Measurements from ENCODE around the gene ERMP1.
"Not testable (repeated sequence)": the region's sequence is repeated elsewhere in the genome, so short reads cannot be mapped to it uniquely, and the experiment has no call there.

ERMP1 gene

DNA sequence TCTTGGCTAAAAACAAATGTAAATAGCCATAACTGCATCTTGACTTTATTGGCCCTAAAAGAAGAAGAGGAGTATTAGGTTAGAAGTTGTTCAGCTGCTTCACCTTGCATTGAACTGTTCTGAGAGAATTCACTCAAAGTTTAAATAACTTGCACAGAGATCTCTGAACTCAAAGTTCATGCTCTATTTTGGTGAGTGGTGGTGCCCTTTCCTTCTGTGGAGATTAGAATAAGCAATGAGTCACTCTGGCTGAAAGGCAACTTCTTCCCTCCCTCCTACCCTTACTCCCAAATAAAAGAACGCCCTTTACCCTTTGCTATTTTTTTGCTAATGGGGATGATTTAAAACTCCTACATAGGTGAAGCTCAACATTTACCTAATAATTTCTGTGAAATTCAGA is 48.9 kb downstream of the ERMP1 start:
- no peak for DNase-seq (ENCODE audit: low read depth in 2 of 3, low spot score in 1 of 3)

DNA sequence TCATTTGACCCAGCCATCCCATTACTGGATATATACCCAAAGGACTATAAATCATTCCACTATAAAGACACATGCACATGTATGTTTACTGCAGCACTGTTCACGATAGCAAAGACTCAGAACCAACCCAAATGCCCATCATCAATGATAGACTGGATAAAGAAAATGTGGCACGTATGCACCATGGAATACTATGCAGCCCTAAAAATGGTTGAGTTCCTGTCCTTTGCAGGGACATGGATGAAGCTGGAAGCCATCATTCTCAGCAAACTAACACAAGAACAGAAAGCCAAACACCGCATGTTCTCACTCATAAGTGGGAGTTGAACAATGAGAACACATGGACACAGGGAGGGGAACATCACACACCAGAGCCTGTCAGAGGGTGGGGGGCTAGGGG is 49.5 kb downstream of the ERMP1 start:
- DNase-seq (ENCODE audit: low read depth in 2 of 3, low spot score in 1 of 3), result not testable (repeated sequence)

DNA sequence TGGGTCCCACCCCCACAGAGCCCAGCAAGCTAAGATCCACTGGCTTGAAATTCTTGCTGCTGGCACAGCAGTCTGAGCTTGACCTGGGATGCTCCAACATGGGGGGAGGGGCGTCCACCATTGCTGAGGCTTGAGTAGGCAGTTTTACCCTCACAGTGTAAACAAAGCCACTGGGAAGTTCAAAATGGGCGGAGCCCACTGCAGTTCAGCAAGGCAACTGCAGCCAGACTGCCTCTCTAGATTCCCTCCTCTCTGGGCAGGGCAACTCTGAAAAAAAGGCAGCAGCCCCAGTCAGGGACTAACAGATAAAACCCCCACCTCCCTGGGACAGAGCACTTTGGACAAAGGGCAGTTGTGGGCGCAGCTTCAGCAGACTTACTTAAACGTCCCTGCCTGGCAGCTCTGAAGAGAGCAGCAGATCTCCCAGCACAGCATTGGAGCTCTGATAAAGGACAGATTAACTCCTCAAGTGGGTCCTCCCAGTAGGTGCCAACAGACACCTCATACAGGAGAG is 53.2 kb downstream of the ERMP1 start:
- DNase-seq (ENCODE audit: low read depth in 2 of 3, low spot score in 1 of 3), result not testable (repeated sequence)

DNA sequence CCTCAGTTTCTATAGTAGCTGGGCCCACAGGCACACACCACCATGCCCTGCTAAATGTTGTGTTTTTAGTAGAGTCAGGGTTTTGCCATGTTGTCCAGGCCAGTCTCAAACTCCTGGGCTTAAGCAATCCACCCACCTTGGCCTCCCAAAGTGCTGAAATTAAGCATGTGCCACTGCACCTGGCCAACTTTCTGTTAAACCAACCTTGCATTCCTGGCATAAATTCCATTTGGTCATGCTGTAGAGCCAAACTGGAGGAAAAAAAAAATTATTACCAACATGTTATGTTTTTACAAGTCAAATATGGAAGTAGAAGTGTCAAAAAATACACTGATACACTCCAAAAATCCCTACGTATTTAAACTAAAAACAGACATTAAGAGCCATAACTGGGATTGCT is 54.1 kb downstream of the ERMP1 start:
- DNase-seq (ENCODE audit: low read depth in 2 of 3, low spot score in 1 of 3), result no peak

DNA sequence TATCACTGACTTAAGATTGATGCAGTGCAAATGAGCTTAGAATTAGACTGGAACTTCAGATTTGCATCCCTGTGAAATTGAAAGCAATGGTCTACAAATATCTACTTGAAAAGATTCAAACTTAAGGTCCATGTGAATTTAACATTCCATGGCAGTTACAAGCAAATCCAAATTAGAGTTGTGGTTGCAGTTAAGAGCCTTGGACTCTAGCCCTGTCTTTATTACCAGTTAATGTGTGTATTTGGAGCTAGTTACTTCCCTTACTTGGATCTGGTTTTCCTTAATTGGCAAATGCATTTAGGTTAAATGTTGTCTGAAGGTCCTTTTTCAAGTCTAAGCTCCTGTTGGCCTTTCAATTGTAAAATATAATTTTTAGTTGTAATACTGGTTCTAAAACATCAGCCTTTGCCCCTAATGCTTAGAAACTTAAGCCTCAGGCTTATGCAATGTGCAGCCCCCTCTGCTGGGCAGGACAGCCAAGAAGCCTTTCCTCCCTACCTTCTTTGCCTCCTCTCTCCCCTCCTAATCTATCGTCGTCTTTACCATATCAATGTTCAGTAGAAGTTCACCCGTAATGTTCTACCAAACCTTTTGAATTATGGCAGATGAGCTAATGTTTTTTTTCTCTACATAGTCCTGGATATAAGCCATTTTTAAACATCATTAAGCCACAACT is 59.5 kb downstream of the ERMP1 start:
- no peak for DNase-seq (ENCODE audit: low read depth in 2 of 3, low spot score in 1 of 3)

DNA sequence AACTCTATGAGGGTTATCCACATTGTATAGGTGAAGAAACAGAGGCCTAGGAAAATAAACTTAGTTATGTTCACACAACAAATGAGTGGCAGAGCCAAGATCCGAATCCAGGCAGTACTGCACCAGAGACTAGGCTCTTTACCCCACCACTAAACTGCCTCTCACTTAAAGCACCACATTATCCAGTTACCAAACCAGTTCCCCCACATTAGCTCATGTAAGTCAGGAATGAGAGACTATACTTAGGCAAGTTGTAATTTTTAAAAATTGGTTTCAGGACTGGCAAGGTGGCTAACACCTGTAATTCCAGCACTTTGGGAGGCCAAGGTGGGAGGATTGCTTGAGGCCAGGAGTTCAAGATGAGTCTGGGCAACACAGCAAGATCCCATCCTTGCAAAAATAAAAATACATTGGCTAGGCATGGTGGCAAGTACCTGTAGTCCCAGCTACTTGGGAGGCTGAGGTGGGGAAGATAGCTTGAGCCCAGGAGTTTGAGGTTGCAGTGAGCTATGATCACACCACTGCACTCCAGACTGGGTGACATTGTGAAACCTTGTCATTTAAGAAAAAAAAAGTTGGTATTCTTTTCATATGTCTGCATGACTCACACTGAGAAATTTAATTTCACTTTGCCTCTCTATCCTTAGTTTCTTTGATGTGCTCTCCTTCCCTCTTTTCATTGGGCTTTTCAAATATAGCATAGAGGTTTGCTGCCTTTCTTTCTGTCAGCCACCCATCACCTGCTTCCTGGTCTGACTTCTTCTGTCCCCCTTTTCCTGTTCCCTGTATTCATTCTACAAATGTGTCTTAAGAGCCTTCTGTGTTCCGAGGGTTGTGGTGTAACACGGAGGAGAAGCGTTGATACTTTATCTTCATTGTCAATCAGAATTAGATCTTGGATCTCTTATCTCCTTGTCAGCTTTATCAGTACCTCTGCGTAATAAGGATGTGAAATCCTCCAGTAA is 64.7 kb downstream of the ERMP1 start:
- no peak for DNase-seq (ENCODE audit: low read depth in 2 of 3, low spot score in 1 of 3)

DNA sequence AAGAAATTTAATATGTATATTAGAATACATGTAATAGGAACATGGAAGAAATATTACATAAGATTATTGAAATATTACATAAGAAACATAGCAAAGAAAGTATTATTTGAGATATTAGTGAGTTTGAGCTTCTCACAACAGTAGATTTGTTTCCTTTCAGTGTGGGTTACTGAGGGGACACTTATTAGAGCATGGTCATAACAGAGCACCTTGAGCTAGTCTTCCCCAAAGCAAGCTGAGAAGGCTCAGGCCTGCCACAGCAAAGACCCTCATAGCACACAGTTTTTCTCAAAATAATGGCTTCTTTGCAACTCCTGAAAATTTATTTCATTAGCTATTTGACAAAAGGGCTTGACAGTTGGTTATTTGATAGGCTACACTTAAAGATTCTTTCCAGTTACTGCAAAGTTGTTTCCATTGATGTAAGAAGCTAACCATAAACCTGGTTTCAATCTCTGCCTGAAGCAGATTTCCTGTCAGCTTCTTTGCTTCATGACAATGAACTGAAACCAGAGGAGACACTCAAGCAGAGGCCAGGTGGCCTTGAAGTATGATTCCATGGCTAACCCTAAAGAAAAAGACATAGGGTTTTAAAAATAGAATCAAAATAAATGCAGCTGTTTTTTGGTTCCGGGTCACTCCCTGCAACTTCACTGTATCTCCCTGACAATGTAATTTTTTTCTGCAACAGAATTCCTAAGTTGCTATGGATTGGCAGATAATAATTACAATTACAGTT is 68.6 kb downstream of the ERMP1 start:
- no peak for DNase-seq (ENCODE audit: low read depth in 2 of 3, low spot score in 1 of 3)

DNA sequence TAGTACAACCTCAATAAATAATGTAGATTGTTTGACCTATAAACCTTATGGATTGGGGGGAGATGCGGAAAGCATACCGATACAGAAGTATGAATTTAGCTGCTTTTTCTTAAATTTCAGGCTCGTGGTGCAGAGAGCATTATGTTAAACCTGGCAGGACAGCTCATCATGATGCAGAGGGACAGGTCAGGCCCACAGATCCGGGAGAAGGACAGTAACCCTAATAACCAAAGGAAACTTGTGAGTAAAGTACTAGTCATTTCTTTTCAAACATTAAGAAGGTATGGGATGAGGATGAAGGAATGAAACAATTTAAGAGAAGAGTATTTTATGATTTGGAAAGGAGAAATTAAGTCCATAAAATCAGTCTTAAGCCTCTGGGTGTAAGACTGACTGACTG is 70.5 kb downstream of the ERMP1 start:
- DNase-seq (ENCODE audit: low read depth in 2 of 3, low spot score in 1 of 3), result no peak

DNA sequence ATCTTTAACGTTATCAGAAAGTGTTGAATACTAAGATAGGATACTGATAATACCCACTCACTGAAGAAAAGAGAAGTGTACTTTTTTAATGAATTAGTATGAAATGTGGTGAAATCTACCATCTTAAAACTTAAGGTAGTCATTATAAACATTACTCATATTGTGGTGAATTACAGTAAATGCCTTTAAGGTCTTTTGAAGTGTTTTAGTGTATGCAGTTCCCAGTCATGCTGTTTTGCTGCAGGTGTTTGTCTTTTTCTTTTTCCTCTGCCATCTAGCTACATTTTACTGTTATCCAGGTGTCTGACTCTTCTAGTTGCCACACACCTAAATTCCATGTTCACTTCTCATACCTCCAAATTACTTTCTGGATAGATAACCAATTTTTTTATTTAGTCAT is 72.6 kb downstream of the ERMP1 start:
- no peak for DNase-seq (ENCODE audit: low read depth in 2 of 3, low spot score in 1 of 3)

DNA sequence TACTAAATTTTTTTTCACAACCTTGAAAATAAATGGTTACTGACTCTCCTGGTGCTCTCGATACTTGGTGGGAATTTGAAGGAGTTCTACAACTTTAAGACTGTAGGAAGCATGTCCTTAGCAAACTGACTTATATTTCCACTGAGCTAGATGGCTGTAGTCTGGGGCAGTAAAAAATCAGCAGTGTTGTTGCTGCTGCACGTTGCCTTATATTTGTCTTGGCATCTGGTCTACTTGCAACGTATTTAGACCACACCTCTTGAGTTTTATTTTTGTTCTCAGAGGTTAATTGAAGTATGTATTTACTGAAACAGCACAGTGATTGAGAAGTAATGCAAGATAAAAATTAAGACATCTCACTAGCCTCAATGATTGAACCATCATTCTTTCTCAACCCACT is 76.3 kb downstream of the ERMP1 start:
- no peak for DNase-seq (ENCODE audit: low read depth in 2 of 3, low spot score in 1 of 3)

DNA sequence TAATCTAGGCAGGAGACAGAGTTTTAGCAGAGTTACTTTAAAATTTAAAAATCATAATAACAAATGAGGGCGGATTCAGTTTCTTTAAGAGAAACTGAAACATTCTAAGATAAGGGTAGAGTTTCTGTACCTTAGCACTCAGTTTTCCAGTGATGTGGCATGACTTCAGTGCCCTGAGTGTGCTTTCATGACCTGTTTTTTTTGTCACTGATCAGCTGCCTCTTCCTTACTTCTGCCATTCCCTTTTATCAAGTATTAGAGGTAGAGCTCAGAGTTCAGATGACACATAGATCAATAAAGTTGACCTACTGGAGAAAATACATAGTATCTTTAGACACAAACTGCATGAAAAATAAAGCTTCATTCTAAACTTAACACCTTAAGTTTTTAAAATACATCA is 82.3 kb downstream of the ERMP1 start:
- no peak for DNase-seq (ENCODE audit: low read depth in 2 of 3, low spot score in 1 of 3)

DNA sequence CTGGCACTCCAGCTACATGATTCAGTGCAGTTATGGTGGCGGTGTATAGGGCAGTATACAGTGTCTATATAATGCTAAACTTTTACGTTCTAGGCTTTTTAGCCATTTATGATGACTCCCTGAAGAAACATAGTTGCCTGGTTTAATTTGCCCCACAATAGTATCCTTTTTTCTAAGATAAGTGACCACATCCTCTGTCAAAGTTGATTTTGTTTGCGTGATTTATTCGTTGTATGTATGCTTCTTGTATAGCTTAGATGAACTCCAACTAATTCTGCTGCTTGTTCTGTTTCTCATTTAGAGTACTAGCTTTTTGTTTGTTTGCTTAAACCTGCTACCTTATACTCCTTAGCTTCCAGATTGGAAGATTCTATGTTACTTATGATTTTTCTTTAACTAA is 83.6 kb downstream of the ERMP1 start:
- no peak for DNase-seq (ENCODE audit: low read depth in 2 of 3, low spot score in 1 of 3)

DNA sequence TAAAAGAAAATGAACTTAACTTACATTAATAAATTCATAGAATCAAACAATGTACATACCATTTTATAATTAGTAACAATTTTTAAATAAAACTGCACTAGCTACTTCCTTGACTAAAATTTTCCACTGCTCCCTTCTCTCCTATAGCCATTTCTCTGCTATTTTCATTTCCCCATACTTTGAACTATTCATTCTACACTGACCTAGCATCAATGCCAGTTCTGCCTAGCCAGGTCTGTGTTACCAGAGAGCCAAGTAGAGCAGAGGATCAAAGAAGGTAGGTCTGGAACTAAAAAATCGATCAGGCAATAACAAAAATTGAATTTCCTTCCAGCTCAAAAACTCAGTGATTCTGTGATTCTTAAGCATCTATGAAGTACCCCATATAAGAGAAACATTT is 84.5 kb downstream of the ERMP1 start:
- no peak for DNase-seq (ENCODE audit: low read depth in 2 of 3, low spot score in 1 of 3)

DNA sequence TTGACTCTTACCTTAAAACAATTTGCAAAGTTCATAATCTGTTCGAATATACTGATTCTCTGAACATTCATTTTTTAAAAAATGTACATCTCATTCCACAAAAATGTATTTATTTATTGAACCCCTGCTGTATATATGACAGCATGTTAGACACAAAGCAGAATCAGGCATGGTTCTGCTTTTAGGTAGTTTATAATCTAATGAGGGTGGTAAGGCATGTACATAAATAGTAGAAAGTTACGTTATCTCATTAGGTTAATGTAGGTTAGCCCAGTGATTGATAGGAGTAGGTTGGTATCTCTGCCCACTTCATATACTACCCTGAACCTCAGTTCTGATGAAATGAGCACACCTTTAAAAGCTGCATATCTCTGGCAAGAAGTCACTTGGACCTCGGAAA is 89.8 kb downstream of the ERMP1 start:
- no peak for DNase-seq (ENCODE audit: low read depth in 2 of 3, low spot score in 1 of 3)

DNA sequence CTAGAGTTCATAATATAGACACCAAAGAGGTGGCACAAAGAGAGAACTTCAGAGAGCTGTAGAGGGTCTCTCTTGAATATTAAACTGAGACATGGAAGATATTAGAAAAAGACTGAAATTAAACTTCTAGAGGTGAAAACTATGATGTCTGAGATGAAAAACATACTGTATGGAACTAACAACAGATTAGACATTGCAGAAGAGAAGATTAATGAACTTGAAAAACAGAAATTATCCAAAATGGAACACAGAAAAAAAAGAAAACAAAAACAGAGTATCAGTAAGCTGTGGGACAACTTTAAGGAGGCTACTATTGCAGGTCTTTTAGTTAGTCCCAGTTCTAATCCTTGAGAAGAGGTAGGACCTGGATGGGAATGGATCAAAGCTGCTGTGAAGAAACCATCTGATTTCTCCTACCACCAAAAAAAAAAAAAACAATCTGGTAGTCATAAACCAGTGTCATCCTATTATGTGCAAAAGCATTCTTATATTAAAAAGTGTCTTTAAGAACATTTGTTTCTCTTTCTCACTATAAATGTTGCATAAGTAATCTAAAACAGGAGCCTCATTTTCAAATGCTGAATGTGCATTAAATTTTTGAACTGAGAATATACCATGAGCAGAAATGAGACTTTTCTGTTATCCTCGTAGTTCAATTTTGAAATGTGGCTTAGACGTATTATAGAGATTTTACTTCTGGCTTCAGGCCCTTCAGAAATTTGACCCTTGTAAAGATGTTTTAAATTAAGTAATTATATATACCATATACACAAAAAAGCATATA is 96.2 kb downstream of the ERMP1 start:
- DNase-seq (ENCODE audit: low read depth in 2 of 3, low spot score in 1 of 3), result no peak

DNA sequence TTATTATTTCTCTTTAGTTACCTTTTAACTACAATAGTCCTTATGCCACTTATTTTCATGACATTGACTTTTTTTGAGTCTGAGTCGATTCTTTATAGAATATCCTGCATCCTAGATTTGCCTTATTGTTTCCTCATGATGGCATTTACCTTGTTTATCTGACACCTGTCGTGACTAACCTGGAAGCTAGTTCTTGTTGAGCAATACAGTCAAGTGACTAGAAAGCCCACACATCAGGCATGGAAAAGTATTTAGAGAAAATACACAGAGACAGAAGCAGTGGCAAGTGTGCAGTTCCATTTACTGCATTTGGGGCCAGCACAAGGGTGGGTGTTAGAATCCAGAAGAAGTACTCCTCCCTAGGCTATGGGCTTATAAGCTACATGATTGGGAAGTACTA is 97.8 kb downstream of the ERMP1 start:
- DNase-seq (ENCODE audit: low read depth in 2 of 3, low spot score in 1 of 3), result no peak
